Measurements from ENCODE around the gene REELD1. TPM values are rescaled to one million over a fixed set of nuclear protein-coding genes. Genes with fewer than 3 reads are reported as not detected.

REELD1 gene
- polyA plus RNA-seq, 1 donor from 2014 or later: not detected

GRCh38 chr4:146244496-146244895 lies 30.2 kb downstream of the REELD1 start:
- Histone ChIP-seq H3K79me2 (replicated peaks; ENCODE audit: insufficient read depth, low read length) (no peaks in the 10 kb centered on the region), H3K9me2 (ENCODE audit: insufficient read depth, low read length) (no peaks in the 10 kb centered on the region), H3K9me3 (ENCODE audit: low read length) (no peaks in the 10 kb centered on the region), H3K27ac (ENCODE audit: low read length) (no peak overlapping the region), H3K36me3 (ENCODE audit: insufficient read depth, low read length) (no peaks in the 10 kb centered on the region), H3K9ac (ENCODE audit: low read length) (no peak overlapping the region), H4K20me1 (ENCODE audit: insufficient read depth) (no peaks in the 10 kb centered on the region), H2AFZ (ENCODE audit: low read depth, low read length) (no peak overlapping the region), H3K4me2 (ENCODE audit: low read length) (no peak overlapping the region), H3K27me3 (ENCODE audit: insufficient read depth, low read depth, low read length) (no peaks in the 10 kb centered on the region), H3K4me3 (ENCODE audit: low read length) (no peak overlapping the region), H3F3A (ENCODE audit: insufficient read depth, low read length, poor library complexity, severe bottlenecking) (no peaks in the 10 kb centered on the region)
- TF ChIP-seq POLR2AphosphoS5 (IDR thresholded peaks at IDR 0.05) (no peak), RAD21 (conservative IDR thresholded peaks at IDR 0.05) (no peak), REST (IDR thresholded peaks at IDR 0.05; ENCODE audit: borderline replicate concordance) (no peak), SMC3 (conservative IDR thresholded peaks at IDR 0.05; ENCODE audit: poor library complexity) (no peak), EZH2 (IDR thresholded peaks at IDR 0.05; ENCODE audit: borderline replicate concordance, insufficient read depth, low read length, poor library complexity, severe bottlenecking) (no peak), TAF1 (IDR thresholded peaks at IDR 0.05; ENCODE audit: low read depth) (no peak), MXI1 (conservative IDR thresholded peaks at IDR 0.05; ENCODE audit: poor library complexity, severe bottlenecking) (no peak), EP300 (conservative IDR thresholded peaks at IDR 0.05; ENCODE audit: poor library complexity, severe bottlenecking) (no peak), CTCF (IDR thresholded peaks at IDR 0.05; ENCODE audit: poor library complexity, severe bottlenecking) (no peak)

GRCh38 chr4:146245246-146245645 lies 30.9 kb downstream of the REELD1 start:
- Histone ChIP-seq H3K4me3 (ENCODE audit: low read length) (no peak overlapping the region), H2AFZ (ENCODE audit: low read depth, low read length) (no peak overlapping the region), H3K27me3 (ENCODE audit: insufficient read depth, low read depth, low read length) (no peaks in the 10 kb centered on the region), H4K20me1 (ENCODE audit: insufficient read depth) (no peaks in the 10 kb centered on the region), H3K27ac (ENCODE audit: low read length) (no peak overlapping the region), H3K79me2 (replicated peaks; ENCODE audit: insufficient read depth, low read length) (no peaks in the 10 kb centered on the region), H3K4me2 (ENCODE audit: low read length) (no peak overlapping the region), H3K9me2 (ENCODE audit: insufficient read depth, low read length) (no peaks in the 10 kb centered on the region), H3K9me3 (ENCODE audit: low read length) (no peaks in the 10 kb centered on the region), H3F3A (ENCODE audit: insufficient read depth, low read length, poor library complexity, severe bottlenecking) (no peaks in the 10 kb centered on the region), H3K9ac (ENCODE audit: low read length) (no peak overlapping the region), H3K36me3 (ENCODE audit: insufficient read depth, low read length) (no peaks in the 10 kb centered on the region)
- no peak for TF ChIP-seq POLR2AphosphoS5 (IDR thresholded peaks at IDR 0.05)
- TF ChIP-seq RAD21 (conservative IDR thresholded peaks at IDR 0.05): no peak
- TF ChIP-seq CTCF (IDR thresholded peaks at IDR 0.05; ENCODE audit: poor library complexity, severe bottlenecking): no peak
- no peak for TF ChIP-seq SMC3 (conservative IDR thresholded peaks at IDR 0.05; ENCODE audit: poor library complexity)
- no peak for TF ChIP-seq EP300 (conservative IDR thresholded peaks at IDR 0.05; ENCODE audit: poor library complexity, severe bottlenecking)
- no peak for TF ChIP-seq EZH2 (IDR thresholded peaks at IDR 0.05; ENCODE audit: borderline replicate concordance, insufficient read depth, low read length, poor library complexity, severe bottlenecking)
- TF ChIP-seq TAF1 (IDR thresholded peaks at IDR 0.05; ENCODE audit: low read depth): no peak
- TF ChIP-seq REST (IDR thresholded peaks at IDR 0.05; ENCODE audit: borderline replicate concordance): no peak
- no peak for TF ChIP-seq MXI1 (conservative IDR thresholded peaks at IDR 0.05; ENCODE audit: poor library complexity, severe bottlenecking)
